ENCODE data around the gene CRYBG3.
A peak's percentile ranks its signal among the peaks of the same experiment; 100 is the strongest.
"Not testable (repeated sequence)": the region's sequence is repeated elsewhere in the genome, so short reads cannot be mapped to it uniquely, and the experiment has no call there.

The CRYBG3 gene

GRCh38 chr3:97821774-97822358 lies at the start of gene CRYBG3:
TSS of gene CRYBG3 (plus strand) at chr3:97822011. CDS start at chr3:97822207, 196 bp downstream.
- peak; percentile 76 for DNase-seq

- no peak for DNase-seq
Measured at GRCh38 chr3:97772926-97773325, 48.9 kb upstream of the CRYBG3 start.

GRCh38 chr3:97778152-97778551 lies 43.7 kb upstream of the CRYBG3 start:
- no peak for DNase-seq

GRCh38 chr3:97793420-97794019 lies 28.3 kb upstream of the CRYBG3 start:
- DNase-seq = no peak

- DNase-seq = no peak
Measured at GRCh38 chr3:97795951-97796350, 25.9 kb upstream of the CRYBG3 start.

GRCh38 chr3:97804471-97804870 lies 17.3 kb upstream of the CRYBG3 start:
- DNase-seq = no peak

- DNase-seq = no peak
Measured at GRCh38 chr3:97810779-97811390, 10.9 kb upstream of the CRYBG3 start.

GRCh38 chr3:97815149-97815917 lies 6.5 kb upstream of the CRYBG3 start:
- peak; percentile 4 for DNase-seq

- no peak for DNase-seq
Measured at GRCh38 chr3:97816811-97817210, 5.0 kb upstream of the CRYBG3 start.

- no peak for DNase-seq
Measured at GRCh38 chr3:97817965-97818364, 3.8 kb upstream of the CRYBG3 start.

- no peak for DNase-seq
Measured at GRCh38 chr3:97820780-97821179, 1.0 kb upstream of the CRYBG3 start.

- DNase-seq = peak; percentile 45
Measured at GRCh38 chr3:97821287-97821773, 481 bp upstream of the CRYBG3 start.

- peak; percentile 8 for DNase-seq
Measured at GRCh38 chr3:97822359-97822775, 556 bp downstream of the CRYBG3 start.

- DNase-seq = no peak
Measured at GRCh38 chr3:97823046-97824004, 1.5 kb downstream of the CRYBG3 start.

- no peak for DNase-seq
Measured at GRCh38 chr3:97825101-97825500, 3.3 kb downstream of the CRYBG3 start.

- no peak for DNase-seq
Measured at GRCh38 chr3:97827741-97828471, 6.1 kb downstream of the CRYBG3 start.

- no peak for DNase-seq
Measured at GRCh38 chr3:97829198-97829597, 7.4 kb downstream of the CRYBG3 start.

- no peak for DNase-seq
Measured at GRCh38 chr3:97830638-97831037, 8.8 kb downstream of the CRYBG3 start.

GRCh38 chr3:97831140-97831539 lies 9.3 kb downstream of the CRYBG3 start:
- DNase-seq = no peak

GRCh38 chr3:97833184-97833583 lies 11.4 kb downstream of the CRYBG3 start:
- DNase-seq = not testable (repeated sequence)

GRCh38 chr3:97835761-97836160 lies 13.9 kb downstream of the CRYBG3 start:
- DNase-seq = no peak

GRCh38 chr3:97838393-97838792 lies 16.6 kb downstream of the CRYBG3 start:
- no peak for DNase-seq
